GM23248 (cell line): ENCODE measurements around the gene CRK.

Experiments used
- EZH2 ChIP-seq: fragments of 200-600 bp; sonication (generic); IDR thresholded peaks from 2 replicates; pipeline ENCODE4 v1.6.1; 2018; ENCODE audit warnings: antibody characterized with exemption, mild to moderate bottlenecking; ENCODE audit not compliant: insufficient read depth, poor library complexity, severe bottlenecking
- EZH2phosphoT487 ChIP-seq: fragments of 200-600 bp; sonication (generic); IDR thresholded peaks from 2 replicates; pipeline ENCODE4 v1.6.1; 2018; ENCODE audit warnings: antibody characterized with exemption, moderate library complexity, mild to moderate bottlenecking, low read depth; ENCODE audit not compliant: insufficient read depth

DNA sequence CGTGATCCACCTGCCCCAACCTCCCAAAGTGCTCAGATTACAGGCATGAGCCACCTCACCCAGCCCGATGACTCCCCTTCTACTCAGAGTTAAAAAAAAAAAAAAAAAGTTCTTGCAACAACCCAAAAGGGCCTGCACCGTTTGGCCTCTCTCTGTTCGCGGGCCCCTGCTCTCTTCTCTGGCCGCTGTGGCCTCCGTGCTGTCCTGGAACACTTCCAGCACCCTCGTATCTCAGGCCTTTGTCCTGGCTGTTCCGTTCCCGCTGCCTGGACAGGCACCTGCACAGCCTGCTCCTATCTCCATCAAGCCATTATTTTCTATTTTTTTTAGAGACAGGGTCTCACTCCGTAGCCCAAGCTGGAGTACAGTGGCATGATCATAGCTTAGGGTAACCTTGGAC is 25.7 kb upstream of the CRK start:
- TF ChIP-seq EZH2 (no peak), EZH2phosphoT487 (no peak)
